Osteoblast (primary cell): ENCODE data around the gene GNMT. TPM values are rescaled to one million over a fixed set of nuclear protein-coding genes. Genes with fewer than 3 reads are reported as not detected.
A peak's percentile ranks its signal among the peaks of the same experiment; 100 is the strongest.

Experiments used
- DNase-seq: peaks from one replicate; pipeline ENCODE4 v3.0.0; 2011; ENCODE audit warnings: low spot score, mixed read lengths; ENCODE audit not compliant: insufficient read length; ENCODE audit errors: missing footprints
- H2AFZ ChIP-seq: 2 replicates; pipeline ENCODE4 v1.6.0; 2011; ENCODE audit warnings: mild to moderate bottlenecking, low read length
- H3K27ac ChIP-seq: 2 replicates; pipeline ENCODE4 v1.5.1; 2011; ENCODE audit warnings: mild to moderate bottlenecking, low read depth, low read length, moderate library complexity
- H3K27me3 ChIP-seq: 2 replicates; pipeline ENCODE4 v1.6.0; 2012; ENCODE audit warnings: mild to moderate bottlenecking, control low read depth, inconsistent platforms, low read length, moderate library complexity; ENCODE audit not compliant: insufficient read depth
- H3K36me3 ChIP-seq: 2 replicates; pipeline ENCODE4 v1.5.1; 2011; ENCODE audit warnings: mild to moderate bottlenecking, low read length, control low read depth, moderate library complexity; ENCODE audit not compliant: insufficient read depth
- H3K4me1 ChIP-seq: 2 replicates; pipeline ENCODE4 v1.5.1; 2011; ENCODE audit warnings: mild to moderate bottlenecking, low read length, control low read depth, moderate library complexity; ENCODE audit not compliant: insufficient read depth
- H3K4me2 ChIP-seq: 2 replicates; pipeline ENCODE4 v1.6.0; 2011; ENCODE audit warnings: mild to moderate bottlenecking, low read length; ENCODE audit not compliant: insufficient read depth
- H3K4me3 ChIP-seq: fragments of 200-600 bp; sonication (generic); 3 replicates; pipeline ENCODE4 v1.5.1; 2012; ENCODE audit warnings: mild to moderate bottlenecking, low read length, inconsistent platforms; ENCODE audit not compliant: insufficient read depth
- H3K79me2 ChIP-seq: 2 replicates; pipeline ENCODE4 v1.6.0; 2012; ENCODE audit warnings: mild to moderate bottlenecking, low read length, control low read depth, inconsistent platforms; ENCODE audit not compliant: insufficient read depth
- H3K9me3 ChIP-seq: 2 replicates; pipeline ENCODE4 v1.5.1; 2011; ENCODE audit warnings: low read depth, low read length, control low read depth
- H4K20me1 ChIP-seq: 2 replicates; pipeline ENCODE4 v1.6.0; 2012; ENCODE audit warnings: mild to moderate bottlenecking, low read length, control low read depth; ENCODE audit not compliant: insufficient read depth
- total RNA-seq: library from RNA; depleted of rRNA; stranded (reverse); fragments of >200 nt; gene quantifications from 2 replicates; pipeline ENCODE4 v1.2.3, GENCODE V29; 2012
- TF ChIP-seq, protein P1 (sequence below): IDR thresholded peaks from 2 replicates; pipeline ENCODE4 v1.5.1; 2011; ENCODE audit warnings: mild to moderate bottlenecking, low read depth, low read length, moderate library complexity; ENCODE audit errors: extremely low read depth

The GNMT gene
- total RNA-seq, 1 donor, result 0.72 TPM

DNA sequence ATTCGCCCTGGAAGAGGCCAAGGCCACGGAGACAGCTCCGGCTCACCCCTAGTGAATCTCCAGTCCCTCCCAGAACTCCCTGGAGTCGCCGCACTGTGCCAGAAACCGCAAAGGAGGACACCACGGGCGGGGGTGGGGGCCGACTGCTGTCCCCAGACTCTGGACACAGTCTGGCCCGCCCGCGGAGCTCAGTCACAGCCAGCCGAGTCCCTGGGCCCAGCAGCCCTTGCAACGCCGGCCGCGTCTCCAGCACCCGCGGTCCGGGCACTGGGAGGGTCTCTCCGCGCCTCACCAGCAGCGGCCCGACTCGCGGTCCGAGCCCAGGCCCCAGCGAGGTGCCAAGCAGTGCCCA lies 17.9 kb downstream of the GNMT start:
- Histone ChIP-seq H2AFZ (peak overlapping the region; percentile 41), H3K4me2 (peak overlapping the region; percentile 94), H3K27ac (peak overlapping the region; percentile 68), H3K9me3 (no peaks in the 10 kb centered on the region), H3K27me3 (no peaks in the 10 kb centered on the region), H3K36me3 (peaks cover 7% of the 10 kb centered on the region), H3K79me2 (peaks cover 23% of the 10 kb centered on the region), H3K4me1 (peaks cover 17% of the 10 kb centered on the region), H3K4me3 (peak overlapping the region; percentile 92), H4K20me1 (peaks cover 4% of the 10 kb centered on the region)
- DNase-seq, result peak; percentile 92
- TF ChIP-seq, protein P1, sequence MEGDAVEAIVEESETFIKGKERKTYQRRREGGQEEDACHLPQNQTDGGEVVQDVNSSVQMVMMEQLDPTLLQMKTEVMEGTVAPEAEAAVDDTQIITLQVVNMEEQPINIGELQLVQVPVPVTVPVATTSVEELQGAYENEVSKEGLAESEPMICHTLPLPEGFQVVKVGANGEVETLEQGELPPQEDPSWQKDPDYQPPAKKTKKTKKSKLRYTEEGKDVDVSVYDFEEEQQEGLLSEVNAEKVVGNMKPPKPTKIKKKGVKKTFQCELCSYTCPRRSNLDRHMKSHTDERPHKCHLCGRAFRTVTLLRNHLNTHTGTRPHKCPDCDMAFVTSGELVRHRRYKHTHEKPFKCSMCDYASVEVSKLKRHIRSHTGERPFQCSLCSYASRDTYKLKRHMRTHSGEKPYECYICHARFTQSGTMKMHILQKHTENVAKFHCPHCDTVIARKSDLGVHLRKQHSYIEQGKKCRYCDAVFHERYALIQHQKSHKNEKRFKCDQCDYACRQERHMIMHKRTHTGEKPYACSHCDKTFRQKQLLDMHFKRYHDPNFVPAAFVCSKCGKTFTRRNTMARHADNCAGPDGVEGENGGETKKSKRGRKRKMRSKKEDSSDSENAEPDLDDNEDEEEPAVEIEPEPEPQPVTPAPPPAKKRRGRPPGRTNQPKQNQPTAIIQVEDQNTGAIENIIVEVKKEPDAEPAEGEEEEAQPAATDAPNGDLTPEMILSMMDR, result no peak

- DNase-seq, result peak; percentile 96
- peaks cover 23% of the 10 kb centered on the region for H3K79me2 ChIP-seq
- peak within 1 kb of the TSS; percentile 94 for H3K4me2 ChIP-seq
- peak within 1 kb of the TSS; percentile 68 for H3K27ac ChIP-seq
- H3K4me1 ChIP-seq, result peaks cover 20% of the 10 kb centered on the region
- H3K36me3 ChIP-seq, result peaks cover 7% of the 10 kb centered on the region
- TF ChIP-seq, protein P1, result no peak
- H4K20me1 ChIP-seq, result no peaks in the 10 kb centered on the region
- no peaks in the 10 kb centered on the region for H3K9me3 ChIP-seq
- H3K27me3 ChIP-seq, result no peaks in the 10 kb centered on the region
- peak within 1 kb of the TSS; percentile 93 for H2AFZ ChIP-seq
- peak within 1 kb of the TSS; percentile 92 for H3K4me3 ChIP-seq
Measured at GRCh38 chr6:42978839-42979522, 18.4 kb downstream of the GNMT start, which contains the start of gene PEX6. TSS of gene PEX6 (minus strand) at chr6:42979181. CDS start at chr6:42979150, 31 bp downstream.

DNA sequence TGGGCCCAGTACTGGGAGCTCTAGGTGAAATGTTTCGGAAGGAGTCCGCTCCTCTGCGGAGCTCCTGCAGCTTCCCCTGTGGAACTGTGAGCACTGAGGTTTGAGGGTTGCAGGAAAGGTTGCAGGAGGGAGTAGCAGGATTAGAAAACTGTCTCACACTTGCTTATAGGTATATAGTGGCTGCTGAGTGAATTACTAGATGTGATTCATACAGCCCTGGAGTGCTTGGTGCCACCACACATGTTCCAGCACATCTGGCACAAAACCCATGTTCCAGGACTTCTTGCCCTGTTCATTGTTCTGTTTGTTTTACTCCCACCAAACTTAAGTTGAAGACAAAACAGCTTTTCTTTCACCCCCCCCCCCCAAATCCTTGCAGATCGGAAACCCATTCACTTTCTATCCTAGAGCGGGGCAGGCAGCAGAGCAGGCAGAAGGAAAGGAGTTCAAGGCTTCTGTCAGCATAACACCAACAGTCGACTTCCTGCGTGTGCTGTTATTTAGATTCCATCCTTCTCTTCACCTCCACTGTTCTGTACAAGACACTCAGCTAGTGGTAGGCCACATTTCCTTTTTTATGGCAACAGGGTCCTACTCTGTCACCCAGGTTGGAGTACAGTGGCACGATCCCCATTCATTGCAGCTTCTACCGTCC lies 19.1 kb downstream of the GNMT start:
- DNase-seq, result peak; percentile 88
- Histone ChIP-seq H3K27me3 (no peaks in the 10 kb centered on the region), H3K27ac (peak overlapping the region; percentile 68), H2AFZ (peak overlapping the region; percentile 93), H3K4me3 (peak overlapping the region; percentile 92), H3K79me2 (peaks cover 23% of the 10 kb centered on the region), H3K9me3 (no peaks in the 10 kb centered on the region), H3K4me1 (peaks cover 20% of the 10 kb centered on the region), H4K20me1 (no peaks in the 10 kb centered on the region), H3K4me2 (peak overlapping the region; percentile 94), H3K36me3 (peaks cover 6% of the 10 kb centered on the region)
- TF ChIP-seq, protein P1, result no peak

DNA sequence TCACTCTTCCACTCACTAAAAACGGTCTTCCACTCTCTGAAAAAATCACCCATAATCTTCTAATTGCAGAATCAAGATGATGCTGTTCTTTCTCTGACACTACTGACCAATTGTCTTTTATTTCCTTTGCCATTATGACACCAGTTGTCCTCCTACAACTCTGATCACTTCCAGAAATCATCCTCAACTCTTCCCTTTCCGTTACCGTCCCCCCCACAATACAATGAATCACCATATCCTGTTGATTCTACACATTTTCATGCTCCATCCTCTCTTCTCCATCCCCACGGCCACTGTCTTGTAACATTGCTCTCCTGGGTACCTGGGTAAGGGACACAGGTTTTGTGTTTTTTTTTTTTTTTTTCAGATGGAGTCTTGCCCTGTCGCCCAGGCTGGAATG lies 21.3 kb downstream of the GNMT start:
- no peaks in the 10 kb centered on the region for H3K9me3 ChIP-seq
- no peaks in the 10 kb centered on the region for H3K27me3 ChIP-seq
- H3K36me3 ChIP-seq, result no peaks in the 10 kb centered on the region
- peaks cover 43% of the 10 kb centered on the region for H3K79me2 ChIP-seq
- H3K4me1 ChIP-seq, result peaks cover 37% of the 10 kb centered on the region
- TF ChIP-seq, protein P1, result no peak
- peaks cover under 1% of the 10 kb centered on the region for H4K20me1 ChIP-seq
- H3K4me2 ChIP-seq, result no peak overlapping the region
- H3K27ac ChIP-seq, result no peak overlapping the region
- DNase-seq, result no peak
- H3K4me3 ChIP-seq, result no peak overlapping the region
- H2AFZ ChIP-seq, result no peak overlapping the region
